ENCODE results near the gene KIF1A.

GRCh38 chr2:240858321-240858720, 38.3 kb upstream of the KIF1A start:
- TF ChIP-seq POLR2A (IDR thresholded peaks at IDR 0.05; ENCODE audit: insufficient read depth in 1 of 2, low read depth in 2 of 2, low read length in 2 of 2), result no peak
- TF ChIP-seq TBL1XR1 (IDR thresholded peaks at IDR 0.05; ENCODE audit: borderline replicate concordance, low read length, partially characterized antibody), result no peak
- TF ChIP-seq MTF1 (CRISPR knock-in tag; IDR thresholded peaks at IDR 0.05), result no peak
- no peak for TF ChIP-seq PCBP2 (optimal IDR thresholded peaks at IDR 0.05; ENCODE audit: low read depth, low read length, poor library complexity, severe bottlenecking)
- TF ChIP-seq, protein P1, sequence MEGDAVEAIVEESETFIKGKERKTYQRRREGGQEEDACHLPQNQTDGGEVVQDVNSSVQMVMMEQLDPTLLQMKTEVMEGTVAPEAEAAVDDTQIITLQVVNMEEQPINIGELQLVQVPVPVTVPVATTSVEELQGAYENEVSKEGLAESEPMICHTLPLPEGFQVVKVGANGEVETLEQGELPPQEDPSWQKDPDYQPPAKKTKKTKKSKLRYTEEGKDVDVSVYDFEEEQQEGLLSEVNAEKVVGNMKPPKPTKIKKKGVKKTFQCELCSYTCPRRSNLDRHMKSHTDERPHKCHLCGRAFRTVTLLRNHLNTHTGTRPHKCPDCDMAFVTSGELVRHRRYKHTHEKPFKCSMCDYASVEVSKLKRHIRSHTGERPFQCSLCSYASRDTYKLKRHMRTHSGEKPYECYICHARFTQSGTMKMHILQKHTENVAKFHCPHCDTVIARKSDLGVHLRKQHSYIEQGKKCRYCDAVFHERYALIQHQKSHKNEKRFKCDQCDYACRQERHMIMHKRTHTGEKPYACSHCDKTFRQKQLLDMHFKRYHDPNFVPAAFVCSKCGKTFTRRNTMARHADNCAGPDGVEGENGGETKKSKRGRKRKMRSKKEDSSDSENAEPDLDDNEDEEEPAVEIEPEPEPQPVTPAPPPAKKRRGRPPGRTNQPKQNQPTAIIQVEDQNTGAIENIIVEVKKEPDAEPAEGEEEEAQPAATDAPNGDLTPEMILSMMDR (CRISPR knock-in tag; IDR thresholded peaks at IDR 0.05), result no peak
- TF ChIP-seq POLR2AphosphoS5 (IDR thresholded peaks at IDR 0.05; ENCODE audit: low read depth, low read length), result no peak
- no peak for TF ChIP-seq RNF2 (conservative IDR thresholded peaks at IDR 0.05; ENCODE audit: low read depth)
- no peak for TF ChIP-seq KAT8 (CRISPR knock-in tag; IDR thresholded peaks at IDR 0.05)
- TF ChIP-seq, protein P2, sequence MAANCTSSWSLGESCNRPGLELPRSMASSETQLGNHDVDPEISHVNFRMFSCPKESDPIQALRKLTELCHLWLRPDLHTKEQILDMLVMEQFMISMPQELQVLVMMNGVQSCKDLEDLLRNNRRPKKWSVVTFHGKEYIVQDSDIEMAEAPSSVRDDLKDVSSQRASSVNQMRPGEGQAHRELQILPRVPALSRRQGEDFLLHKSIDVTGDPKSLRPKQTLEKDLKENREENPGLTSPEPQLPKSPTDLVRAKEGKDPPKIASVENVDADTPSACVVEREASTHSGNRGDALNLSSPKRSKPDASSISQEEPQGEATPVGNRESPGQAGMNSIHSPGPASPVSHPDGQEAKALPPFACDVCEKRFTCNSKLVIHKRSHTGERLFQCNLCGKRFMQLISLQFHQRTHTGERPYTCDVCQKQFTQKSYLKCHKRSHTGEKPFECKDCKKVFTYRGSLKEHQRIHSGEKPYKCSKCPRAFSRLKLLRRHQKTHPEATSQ (CRISPR knock-in tag; IDR thresholded peaks at IDR 0.05; ENCODE audit: borderline replicate concordance), result no peak
- TF ChIP-seq SMC3 (IDR thresholded peaks at IDR 0.05; ENCODE audit: low read length), result no peak
- no peak for TF ChIP-seq FOXA3 (CRISPR knock-in tag; IDR thresholded peaks at IDR 0.05)
- TF ChIP-seq ZNF782 (CRISPR knock-in tag; IDR thresholded peaks at IDR 0.05; ENCODE audit: borderline replicate concordance), result no peak
- no peak for TF ChIP-seq ZNF512B (CRISPR knock-in tag; IDR thresholded peaks at IDR 0.05; ENCODE audit: borderline replicate concordance)
